Fibroblast of skin of right quadriceps (primary cell): Measurements from ENCODE around the gene ABHD16B.
"Not testable (repeated sequence)": the region's sequence is repeated elsewhere in the genome, so short reads cannot be mapped to it uniquely, and the experiment has no call there.

ENCODE experiments used
- DNase-seq: peaks from one replicate; pipeline ENCODE4 v3.0.0-alpha.2; 2013

The ABHD16B gene

DNA sequence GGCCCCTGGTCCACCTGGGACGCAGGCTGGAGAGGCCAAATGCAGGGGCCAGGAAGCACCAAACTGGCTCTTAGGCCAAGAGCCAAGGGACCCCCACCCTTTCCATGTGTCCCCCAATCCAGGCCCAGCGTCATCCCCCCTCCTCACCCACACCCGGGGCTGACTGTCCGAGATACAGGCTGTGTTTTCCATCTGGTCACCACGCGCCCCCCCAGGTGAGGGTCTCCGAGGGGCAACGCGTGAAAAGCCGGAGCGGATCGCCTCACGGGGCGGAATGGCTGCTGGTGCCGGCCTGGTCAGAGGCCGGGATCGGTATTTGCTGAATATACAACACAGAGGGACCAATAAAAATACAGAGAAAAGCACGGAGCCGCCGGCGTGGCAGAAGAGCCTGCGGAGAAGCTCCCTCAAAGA is 5.2 kb upstream of the ABHD16B start:
- no peak for DNase-seq

DNA sequence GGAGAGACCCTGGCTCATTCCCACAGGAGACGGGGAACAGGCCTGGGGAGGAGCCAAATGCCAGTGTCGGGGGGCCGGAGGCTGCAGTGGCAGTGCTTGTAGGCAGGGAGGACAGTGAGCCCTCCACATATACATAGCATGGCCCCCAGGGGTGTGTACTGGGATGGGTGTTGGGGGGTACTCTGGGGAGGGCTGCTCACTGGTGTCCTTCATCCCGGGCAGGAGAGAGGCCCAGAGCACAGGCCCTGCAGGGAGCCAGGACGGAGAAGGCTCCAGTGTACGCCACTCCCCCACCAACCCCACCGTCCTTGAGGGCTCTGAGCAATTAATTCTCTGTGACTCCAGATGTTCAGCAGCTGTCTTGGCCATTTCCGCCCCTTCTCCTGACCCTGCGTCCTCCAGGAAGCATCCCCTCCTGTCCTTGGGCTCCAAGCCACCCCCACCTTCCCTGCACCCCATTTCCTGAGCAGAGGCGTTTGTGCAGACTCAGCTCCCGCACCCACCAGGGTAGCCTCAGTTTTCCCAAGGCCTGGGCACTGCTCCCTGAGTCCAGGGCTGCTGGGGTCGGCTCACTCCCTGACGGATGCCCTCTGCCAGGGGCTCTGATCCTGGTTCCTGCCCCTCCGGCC is 3.4 kb upstream of the ABHD16B start:
- no peak for DNase-seq

DNA sequence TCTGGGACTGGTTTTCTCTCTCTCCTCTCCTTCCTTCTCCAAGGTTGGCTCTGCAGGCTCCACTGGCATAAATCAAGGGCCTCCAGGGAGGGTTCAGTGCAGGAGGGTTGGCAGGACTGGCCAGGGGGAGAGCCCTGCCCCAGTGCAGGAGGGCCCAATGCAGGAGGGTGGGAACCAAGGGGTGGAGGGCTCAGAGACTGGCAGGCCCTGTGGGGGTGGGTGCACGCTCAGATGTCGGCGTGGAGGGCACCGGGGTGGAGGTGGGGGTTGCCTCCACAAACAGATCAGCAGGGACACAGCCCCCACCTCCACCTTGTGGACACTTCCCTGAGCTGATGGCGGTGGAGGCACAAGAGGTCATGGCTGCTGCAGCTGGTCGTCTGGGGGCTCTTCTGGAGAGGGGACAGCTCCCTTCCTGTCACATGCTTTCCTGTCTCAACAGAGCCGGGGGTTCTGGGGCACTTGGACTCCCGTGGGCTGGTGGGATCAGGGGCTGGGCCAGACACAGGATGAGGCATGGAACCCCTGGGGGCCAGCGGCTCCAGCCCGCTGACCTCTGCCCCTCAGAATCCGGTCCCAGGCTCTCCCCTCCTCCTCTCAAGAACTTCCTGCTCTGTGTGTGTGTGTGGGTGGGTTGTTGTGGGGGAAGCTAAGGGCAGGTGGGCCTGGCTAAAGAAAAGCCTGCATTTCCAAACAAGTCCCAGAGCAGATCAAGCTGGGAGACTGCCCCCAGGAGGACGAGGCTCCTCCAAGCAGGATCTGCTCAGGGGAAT is 2.7 kb upstream of the ABHD16B start:
- peak; percentile 23 for DNase-seq

DNA sequence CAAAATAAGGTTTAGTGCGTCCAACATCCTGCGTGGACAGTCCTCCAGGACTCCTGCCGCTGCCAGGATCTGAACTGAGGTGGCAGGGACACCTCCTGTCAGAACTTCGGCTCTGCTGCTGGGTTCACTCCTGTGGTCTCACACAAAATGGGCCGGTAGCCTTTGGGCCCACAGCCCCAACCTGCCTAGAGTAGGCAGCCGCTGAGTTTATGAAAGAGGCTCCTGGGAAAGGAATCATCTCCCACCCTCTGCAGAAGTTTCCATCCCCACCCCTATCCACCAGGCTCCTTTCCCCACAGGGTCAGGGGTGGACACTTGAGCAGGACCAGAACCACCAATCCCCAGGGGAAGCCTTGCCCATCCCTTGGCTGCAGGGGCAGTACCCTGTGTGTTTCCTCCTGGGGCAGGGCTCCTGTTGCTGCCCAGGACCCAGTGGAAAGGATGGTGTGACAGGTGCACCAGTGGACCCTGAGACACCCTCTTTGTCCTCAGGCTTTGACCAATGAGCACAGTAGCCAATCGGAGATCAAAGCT is 2.1 kb upstream of the ABHD16B start:
- no peak for DNase-seq

DNA sequence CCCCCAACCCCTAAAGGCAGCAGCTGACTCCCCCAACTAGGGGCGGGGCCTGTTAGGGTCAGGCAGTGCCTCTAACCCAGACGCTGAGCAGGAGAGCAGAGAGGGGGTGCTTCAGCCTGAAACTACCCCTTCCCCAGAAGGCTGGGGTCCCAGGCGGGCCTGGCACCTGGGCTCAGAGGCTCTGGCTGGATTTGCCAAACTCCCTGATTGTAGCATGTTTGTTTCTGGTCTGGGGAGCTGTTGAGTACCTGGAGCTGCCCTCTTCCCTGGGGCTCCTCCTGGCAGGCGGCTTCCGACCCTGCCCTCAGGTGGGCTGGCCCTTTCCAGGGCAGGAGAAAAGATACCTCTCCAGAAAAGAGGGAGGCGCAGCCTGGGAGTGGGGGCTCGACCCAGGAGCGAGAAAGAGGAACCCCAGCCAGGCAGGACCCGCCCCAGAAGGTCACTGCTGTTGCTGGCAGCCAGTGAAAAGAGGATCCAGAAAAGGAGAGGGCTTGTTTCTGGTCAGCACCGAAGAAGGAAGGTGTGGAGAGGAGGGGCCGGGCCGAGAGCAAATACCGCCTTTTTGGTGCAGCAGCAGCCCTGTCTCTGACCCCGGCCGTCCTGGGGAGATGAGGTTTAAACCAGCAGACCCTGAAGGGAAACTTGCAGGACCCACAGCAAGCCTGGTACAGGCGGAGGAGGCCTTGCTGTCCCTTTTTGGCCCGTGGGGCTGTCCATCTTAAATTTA is 810 bp upstream of the ABHD16B start:
- DNase-seq, result no peak

DNA sequence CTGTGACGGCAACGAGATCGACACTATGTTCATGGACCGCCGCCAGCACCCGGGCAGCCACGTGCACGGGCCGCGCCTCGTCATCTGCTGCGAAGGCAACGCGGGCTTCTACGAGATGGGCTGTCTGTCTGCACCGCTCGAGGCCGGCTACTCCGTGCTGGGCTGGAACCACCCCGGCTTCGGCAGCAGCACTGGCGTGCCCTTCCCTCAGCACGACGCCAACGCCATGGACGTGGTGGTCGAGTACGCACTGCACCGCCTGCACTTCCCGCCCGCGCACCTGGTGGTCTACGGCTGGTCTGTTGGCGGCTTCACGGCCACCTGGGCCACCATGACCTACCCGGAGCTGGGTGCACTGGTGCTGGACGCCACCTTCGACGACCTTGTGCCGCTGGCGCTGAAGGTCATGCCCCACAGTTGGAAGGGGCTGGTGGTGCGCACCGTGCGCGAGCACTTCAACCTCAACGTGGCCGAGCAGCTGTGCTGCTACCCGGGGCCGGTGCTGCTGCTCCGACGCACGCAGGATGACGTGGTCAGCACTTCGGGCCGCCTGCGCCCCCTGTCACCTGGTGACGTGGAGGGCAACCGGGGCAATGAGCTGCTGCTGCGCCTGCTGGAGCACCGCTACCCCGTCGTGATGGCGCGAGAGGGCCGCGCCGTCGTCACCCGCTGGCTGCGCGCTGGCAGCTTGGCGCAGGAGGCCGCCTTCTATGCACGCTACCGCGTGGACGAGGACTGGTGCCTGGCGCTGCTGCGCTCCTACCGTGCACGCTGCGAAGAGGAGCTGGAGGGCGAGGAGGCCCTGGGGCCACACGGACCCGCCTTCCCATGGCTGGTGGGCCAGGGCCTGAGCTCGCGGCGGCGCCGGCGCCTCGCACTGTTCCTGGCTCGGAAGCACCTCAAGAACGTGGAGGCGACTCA is 943 bp downstream of the ABHD16B start:
- DNase-seq, result no peak

DNA sequence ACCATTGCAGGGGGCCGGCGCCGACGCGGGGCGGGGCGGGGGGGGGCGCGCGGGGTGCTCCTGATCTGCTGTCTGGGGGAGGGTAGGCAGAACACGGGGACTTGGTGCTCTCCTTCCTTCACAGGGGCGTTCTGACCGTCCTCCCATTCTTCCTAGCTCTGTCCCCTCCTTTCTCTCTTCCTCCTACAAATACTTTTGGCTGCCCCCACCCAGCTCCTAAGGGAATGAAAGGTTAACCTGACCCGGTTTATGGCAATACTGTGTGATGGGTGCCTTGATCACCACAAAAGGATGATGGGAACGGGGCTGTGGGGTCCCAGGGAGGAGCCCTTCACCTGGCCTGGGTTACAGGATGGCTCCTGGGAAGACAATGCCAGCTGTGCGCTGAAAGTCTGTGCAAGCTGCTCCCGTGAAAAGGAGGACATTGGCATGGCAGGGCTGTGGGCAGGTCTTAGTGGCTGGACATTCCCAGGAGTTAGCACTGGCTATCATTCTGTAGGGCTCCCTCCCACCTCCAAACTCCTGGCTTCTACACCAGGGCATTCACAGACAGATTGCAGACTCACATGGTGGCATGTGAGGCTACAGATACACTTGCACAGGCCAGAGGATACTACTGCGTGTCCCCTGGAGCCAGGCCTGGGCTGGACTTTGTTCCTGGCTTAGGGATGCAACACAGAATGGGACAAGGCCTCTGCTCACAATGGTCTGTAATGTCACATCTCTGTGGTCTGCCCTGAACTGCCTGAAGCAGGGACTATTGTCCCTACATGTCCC is 1.9 kb downstream of the ABHD16B start:
- no peak for DNase-seq

DNA sequence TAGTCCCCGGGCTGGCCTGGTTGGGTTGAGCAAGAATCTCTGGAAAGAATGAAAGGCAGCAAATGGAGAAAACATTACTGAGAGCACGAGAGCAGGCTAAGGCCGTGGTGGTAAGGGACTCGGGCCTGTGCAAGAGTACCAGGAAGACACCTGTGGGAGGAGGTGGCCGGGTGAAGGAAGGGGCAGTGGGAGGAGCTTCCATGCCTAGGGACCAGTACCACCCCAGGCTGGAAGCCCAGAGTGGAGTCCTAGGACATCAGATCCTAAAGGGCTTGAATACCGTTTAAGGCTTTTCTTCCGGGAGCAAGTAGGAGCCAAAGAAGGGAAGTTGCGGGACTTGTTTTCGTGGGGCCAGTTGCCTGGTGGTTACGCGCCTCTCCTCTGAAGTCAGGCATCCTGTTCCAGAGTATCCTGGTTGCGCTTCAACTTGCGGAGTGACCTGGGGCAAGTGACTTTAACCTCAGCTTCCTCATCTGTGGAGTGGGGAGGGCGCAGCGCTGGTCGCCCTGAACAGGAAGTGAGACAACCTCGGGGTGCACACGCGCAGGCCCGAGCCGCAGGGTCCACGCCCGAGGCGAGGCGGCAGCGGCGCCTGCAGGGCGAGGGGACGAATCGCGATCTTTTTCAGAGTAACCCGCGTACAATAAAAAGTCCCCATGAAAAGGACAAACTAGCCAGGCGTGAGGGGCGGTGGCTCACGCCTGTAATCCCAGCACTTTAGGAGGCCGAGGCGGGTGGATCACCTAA is 2.7 kb downstream of the ABHD16B start:
- DNase-seq, result peak; percentile 67

DNA sequence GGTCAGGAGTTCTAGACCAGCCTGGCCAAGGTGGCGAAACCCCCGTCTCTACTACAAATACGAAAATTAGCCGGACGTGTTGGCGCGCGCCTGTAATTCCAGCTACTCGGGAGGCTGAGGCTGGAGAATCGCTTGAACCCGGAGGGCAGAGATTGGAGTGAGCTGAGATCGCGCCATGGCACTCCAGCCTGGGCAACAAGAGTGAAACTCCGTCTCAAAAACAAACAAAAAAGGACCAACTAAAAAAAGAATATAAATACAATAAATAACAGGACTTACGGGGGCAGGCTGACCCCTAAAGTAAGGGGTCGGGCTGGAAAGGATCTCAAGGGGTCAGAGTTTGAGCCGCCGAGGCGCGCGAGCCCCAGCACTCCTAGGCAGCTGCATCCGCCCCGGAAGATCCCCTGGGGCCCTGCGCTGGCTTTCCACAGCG is 3.3 kb downstream of the ABHD16B start:
- DNase-seq, result no peak

DNA sequence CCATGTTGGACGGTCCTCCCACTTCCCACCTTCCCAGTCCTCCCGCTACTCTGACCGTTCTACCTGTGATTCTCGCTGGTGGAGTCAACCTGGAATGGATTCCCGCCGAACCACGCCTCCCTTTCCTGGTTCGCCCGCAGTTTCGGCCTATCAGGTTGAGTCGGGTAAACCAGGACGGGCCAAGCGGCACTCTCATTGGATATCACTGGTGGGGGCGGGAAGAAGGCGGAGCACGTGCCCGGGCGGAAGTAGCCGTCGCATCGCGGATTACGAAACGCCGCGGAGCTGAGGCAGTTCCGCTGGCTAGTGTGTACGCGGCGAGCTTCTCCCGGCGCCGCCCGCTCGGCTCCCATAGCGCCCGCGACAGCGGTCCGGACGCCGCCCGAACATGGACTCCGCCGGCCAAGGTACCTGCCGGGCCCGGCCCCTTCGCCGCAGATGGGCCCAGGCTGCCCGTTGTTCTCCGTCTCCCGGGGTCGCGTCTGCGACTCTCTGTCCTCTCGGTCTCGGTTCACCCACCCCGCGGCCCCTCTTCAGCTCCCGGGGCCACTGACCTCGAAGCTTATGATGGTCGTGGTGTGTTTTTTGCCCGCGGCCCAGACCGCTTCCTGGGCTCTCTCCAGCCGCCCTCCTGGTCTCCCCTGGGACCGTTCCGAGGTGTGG is 3.8 kb downstream of the ABHD16B start, which contains the start of gene TPD52L2:
Gene TPD52L2, plus strand, starts transcription at position 293 of the 663 bp plus-strand sequence. Its CDS starts 96 bp downstream, at position 389.
- DNase-seq, result peak; percentile 98

DNA sequence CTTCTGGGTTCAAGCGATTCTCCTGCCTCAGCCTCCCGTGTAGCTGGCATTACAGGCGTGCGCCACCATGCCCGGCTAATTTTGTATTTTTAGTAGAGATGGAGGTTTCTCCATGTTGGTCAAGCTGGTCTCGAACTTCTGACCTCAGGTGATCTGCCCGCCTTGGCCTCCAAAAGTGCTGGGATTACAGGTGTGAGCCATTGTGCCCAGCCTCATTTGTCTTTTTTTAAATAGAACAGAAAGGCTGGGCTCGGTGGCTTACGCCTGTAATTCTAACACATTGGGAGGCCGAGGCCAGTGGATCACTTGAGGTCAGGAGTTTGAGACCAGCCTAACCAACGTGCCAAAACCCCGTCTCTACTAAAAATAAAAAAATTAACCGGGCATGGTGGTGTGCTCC is 5.7 kb downstream of the ABHD16B start:
- not testable (repeated sequence) for DNase-seq

DNA sequence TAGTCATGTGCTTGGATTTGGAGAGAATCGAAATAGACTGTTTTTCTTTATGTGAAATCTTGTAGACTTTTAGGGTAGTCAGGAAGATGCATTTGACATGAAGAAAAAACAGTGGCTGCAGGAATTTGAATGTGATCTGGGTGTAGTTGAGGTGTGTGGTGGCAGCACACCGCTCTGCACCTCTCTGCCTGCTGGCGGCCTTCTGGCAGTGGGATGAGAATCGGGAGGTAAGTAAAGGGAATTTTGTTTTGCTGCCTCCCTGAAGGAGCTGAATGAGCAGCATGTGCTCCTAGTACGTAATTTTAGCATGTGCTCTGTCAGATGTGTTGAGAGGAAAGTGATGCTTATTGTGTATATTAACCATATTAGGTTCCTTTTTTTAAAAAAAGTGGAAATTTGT is 7.0 kb downstream of the ABHD16B start:
- DNase-seq, result no peak

DNA sequence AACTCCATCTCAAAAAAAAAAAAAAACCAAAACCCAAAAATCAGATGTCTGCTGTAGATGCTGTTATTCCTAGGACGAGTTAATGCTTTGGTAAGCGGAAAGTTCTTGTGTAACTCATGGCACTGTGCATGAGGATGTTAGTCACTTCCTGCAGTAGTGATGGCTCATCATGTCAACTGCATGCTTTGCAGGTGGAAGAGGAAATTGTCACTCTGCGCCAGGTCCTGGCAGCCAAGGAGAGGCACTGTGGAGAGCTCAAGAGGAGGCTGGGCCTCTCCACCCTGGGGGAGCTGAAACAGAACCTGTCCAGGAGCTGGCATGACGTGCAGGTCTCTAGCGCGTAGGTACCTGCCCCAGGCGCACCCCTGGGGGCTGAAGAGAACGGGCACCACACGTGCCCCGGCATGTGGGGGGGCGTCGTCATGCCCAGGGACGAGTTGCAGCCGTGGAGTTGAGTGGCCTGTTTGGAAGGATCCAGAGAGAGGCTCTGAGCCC is 12.2 kb downstream of the ABHD16B start:
- peak; percentile 60 for DNase-seq

DNA sequence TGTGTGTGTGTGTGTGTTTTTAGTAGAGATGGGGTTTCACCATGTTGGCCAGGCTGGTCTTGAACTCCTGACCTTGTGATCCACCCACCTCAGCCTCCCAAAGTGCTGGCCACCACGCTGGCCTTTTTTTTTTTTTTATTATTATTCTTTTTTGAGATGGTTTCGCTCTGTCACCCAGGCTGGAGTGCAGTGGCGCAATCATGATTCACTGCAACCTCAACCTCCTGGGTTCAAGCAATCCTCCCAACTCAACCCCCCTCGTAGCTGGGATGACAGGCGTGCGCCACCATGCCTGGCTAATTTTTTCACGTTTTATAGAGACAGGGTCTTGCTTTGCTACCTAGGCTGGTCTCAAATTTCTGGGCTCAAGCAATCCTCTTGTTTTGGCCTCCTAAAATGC is 12.9 kb downstream of the ABHD16B start:
- not testable (repeated sequence) for DNase-seq

DNA sequence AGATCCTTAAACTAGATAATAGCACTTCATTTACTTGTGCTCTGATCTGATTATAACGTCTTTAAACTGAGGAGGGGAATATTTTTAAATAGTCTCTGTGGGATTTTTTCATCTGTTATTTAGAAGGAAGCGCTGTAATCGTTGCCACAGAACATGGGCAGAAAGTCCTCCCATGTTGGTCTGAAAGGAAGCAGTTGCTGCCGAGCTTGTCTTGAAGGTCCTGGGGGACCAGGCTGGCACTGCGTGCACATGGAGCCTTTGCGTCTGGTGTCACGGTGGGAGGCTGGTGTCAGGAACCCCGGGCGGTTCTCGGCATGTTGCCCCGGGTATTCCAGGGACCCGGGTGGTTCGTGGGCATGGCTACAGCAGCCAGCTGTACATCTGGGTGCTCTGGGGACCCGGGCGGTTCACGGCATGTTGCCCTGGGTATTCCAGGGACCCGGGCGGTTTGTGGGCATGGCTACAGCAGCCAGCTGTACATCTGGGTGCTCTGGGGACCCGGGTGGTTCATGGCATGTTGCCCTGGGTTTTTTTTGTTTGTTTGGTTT is 15.3 kb downstream of the ABHD16B start:
- no peak for DNase-seq

DNA sequence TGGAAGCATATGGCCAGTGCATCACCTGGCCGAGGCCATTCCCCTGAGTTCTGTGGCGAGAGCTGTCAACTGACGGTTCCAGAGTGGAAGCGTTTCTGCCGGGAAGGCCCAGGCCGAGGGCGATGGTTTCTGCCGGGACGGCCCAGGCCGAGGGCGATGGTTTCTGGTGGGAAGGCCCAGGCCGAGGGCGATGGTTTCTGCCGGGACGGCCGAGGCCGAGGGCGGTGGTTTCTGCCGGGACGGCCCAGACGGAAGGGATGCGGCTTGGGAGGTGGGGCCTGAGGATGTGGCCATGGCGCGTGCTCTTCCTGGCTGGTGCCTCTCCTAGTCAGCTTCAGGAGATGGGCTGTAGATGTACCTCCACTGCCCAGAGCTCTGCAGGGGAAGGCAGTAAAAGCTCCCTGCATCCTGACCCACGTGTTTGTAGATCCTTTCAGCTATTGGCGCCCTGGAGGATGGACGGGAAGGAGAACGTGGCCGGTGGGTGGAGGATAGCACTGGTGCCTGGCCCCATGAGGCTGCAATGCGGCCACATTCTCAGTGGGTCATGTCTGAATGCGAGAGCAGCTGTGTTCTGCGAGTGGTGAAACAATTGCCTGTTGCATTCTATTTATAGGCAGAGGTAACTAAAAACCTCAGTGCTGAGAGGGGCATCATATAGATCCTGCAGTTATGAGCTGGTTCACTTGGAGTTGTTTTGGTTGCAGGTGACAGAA is 16.6 kb downstream of the ABHD16B start:
- no peak for DNase-seq

DNA sequence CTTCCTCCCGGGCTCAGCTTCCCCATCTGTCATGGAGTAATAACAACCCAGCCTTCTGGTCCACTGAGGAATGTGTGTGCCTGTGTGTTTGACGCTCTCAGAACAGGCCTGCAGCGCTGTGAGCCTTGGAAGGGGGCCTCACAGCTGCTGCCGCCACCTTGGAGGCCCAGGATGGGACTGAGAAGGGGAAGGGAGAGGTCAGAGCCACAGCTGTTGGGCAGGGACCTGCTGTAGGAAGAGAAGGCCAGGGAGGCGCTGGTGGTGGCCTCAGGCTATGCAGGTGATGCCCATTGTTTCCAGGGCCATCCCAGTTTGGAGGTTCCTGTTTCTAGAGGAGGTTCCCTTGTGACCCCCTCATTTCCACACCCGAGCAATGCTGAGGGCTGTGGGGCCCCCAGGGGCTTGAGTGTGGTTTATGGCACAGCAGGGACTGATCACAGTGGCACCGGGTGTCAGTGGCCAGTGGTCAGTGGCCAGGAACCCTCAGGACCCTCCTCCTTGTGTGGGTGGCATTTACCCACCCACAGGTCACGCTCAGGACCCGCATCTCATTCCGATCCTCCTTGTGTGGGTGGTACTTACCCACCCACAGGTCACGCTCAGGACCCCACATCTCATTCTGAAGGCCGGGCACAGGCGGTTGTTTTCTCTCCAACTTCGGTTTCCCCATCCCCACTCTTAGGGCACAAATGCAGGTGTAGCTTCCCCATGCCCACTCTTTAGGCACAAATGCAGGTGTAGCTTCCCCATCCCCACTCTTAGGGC is 17.8 kb downstream of the ABHD16B start:
- DNase-seq, result no peak

DNA sequence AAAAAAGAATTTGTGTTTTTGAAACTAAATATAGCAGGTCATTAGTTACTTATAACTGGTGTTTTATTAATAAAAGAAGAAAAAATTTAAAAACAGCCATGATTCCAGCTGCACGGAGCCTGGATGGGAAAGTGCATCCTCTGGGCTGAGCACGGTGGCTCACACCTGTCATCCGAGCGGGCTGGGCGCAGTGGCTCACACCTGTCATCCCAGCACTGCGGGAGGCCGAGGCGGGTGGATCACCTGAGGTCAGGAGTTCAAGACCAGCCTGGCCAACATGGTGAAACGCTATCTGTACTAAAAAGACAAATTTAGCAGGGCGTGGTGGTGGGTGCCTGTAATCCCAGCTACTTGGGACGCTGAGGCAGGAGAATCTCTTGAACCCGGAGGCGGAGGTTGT is 19.6 kb downstream of the ABHD16B start:
- DNase-seq, result not testable (repeated sequence)
